ENCODE data around the gene CIT.

CIT gene

DNA sequence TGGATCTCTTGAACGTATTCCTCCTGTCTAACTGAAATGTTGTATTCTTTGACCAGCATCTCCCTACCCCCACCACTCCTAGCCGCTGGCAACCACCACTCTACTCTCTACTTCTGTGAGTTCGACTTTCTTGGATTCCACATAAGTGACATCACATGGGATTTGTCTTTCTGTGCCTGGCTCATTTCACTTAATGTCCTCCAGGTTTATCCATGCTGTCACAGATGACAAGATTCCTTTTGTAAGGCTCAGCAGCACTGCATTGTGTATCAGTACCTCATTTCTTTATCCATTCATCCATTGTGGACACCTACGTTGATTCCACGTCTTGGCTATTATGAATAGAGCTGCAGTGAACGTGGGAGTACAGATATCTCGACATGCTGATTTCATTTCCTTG, 198.7 kb downstream of the CIT start:
- no peak for DNase-seq (ENCODE audit: low read depth)
- TF ChIP-seq, protein P1, sequence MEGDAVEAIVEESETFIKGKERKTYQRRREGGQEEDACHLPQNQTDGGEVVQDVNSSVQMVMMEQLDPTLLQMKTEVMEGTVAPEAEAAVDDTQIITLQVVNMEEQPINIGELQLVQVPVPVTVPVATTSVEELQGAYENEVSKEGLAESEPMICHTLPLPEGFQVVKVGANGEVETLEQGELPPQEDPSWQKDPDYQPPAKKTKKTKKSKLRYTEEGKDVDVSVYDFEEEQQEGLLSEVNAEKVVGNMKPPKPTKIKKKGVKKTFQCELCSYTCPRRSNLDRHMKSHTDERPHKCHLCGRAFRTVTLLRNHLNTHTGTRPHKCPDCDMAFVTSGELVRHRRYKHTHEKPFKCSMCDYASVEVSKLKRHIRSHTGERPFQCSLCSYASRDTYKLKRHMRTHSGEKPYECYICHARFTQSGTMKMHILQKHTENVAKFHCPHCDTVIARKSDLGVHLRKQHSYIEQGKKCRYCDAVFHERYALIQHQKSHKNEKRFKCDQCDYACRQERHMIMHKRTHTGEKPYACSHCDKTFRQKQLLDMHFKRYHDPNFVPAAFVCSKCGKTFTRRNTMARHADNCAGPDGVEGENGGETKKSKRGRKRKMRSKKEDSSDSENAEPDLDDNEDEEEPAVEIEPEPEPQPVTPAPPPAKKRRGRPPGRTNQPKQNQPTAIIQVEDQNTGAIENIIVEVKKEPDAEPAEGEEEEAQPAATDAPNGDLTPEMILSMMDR (IDR thresholded peaks at IDR 0.05; ENCODE audit: insufficient read depth, low read depth, low read length, missing control alignments), result no peak

DNA sequence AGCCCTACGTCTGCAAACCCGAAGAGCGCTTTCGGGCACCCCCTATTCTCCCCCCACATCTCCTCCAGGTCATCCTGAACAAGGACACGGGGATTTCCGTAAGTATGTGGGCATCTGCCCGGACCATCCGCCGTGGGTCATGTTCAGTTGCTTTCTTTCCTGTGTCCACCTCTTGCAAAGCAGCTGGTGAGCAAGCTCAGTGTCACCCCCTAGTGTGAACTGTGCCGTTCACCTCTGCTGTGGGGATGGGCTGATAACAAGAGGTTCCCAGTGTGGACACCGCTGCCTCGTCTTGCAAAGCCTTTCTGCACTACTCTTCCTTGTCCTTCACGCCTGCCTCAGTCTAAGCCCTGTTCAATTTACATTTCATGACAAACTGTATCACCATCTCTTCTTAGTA, 200.5 kb downstream of the CIT start:
- TF ChIP-seq, protein P1 (IDR thresholded peaks at IDR 0.05; ENCODE audit: insufficient read depth, low read depth, low read length, missing control alignments), result no peak
- no peak overlapping the region for H3K4me3 ChIP-seq (ENCODE audit: low read length)
- DNase-seq (ENCODE audit: low read depth), result no peak

More for the DNA sequence above, 198.7 kb downstream of the CIT start:
- no peak overlapping the region for H3K4me3 ChIP-seq (ENCODE audit: low read length)

DNA sequence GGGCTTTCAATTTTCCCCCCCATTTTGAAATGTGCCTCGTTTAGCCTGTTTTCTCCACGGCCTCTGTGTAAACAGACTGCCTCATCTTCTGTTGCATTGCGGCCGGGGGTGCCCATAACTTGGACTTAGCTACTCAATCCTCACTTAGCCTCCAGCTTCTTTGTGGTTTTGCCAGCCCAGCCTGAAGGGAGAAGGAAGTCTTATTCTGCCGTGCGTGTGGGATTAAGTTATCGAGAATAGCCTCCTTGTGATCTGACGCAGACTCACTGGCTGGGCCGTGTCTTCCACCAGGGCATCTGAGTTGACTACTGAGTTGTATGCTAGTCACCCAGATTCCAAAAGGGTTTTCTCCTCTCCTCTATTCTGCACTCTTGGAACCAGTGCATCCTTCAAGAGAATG, 201.1 kb downstream of the CIT start:
- TF ChIP-seq, protein P1 (IDR thresholded peaks at IDR 0.05; ENCODE audit: insufficient read depth, low read depth, low read length, missing control alignments), result no peak
- no peak for DNase-seq (ENCODE audit: low read depth)
- no peak overlapping the region for H3K4me3 ChIP-seq (ENCODE audit: low read length)

DNA sequence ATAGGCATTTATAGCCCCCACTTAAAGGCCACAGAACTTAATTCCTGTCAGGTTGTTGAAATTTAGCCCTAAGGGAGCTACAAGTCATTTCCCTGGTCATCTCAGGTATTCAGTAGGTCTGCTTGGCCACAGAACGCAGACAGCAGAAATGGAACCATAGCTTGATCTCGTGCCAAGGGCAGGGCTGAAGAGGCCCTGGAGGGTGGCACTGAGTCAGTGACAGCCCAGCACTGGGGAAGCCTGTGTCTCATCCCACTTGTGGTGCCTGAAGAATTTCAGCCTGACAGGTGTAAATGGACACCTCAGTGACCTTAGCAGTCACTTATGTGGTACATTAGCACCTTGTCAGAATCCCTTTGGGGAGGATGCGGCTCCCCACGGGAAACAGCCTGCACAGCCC, 202.6 kb downstream of the CIT start:
- no peak overlapping the region for H3K4me3 ChIP-seq (ENCODE audit: low read length)
- peak; percentile 19 for DNase-seq (ENCODE audit: low read depth)
- TF ChIP-seq, protein P1 (IDR thresholded peaks at IDR 0.05; ENCODE audit: insufficient read depth, low read depth, low read length, missing control alignments), result no peak

DNA sequence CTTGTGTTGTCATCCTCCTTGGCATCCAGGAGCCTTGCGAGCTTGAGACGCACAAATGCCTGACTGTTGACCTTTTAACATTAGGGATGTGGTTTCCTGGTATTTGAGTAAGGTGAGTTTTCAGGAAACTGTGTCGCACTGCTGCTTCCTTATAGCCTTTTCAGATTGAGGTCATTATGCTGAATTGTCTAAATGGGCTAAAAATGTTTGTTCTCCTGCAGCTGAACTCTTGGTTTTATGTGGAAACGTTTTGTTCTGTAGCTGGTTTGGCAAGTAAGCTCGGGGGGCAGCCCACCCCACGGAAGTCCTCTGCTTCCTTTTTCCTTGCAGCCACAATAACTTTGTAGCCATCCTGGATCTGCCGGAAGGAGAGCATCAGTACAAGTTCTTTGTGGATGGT, 203.5 kb downstream of the CIT start:
- TF ChIP-seq, protein P1 (IDR thresholded peaks at IDR 0.05; ENCODE audit: insufficient read depth, low read depth, low read length, missing control alignments), result no peak
- no peak overlapping the region for H3K4me3 ChIP-seq (ENCODE audit: low read length)
- peak; percentile 32 for DNase-seq (ENCODE audit: low read depth)

DNA sequence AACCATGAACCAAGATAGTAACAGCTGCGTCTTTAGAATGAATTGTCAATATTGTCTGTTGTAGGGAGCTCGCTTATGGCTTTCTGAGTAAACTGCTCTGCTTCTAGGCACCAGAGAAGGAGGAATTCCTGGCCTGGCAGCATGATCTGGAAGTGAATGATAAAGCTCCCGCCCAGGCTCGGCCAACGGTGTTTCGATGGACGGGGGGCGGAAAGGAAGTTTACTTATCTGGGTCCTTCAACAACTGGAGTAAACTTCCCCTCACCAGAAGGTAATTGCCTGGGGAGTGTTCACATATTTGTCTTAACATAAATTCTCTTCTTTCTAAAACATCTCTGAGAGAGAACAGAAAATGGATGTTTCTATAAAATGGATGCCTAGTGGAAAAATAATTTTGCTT, 204.9 kb downstream of the CIT start:
- TF ChIP-seq, protein P1 (IDR thresholded peaks at IDR 0.05; ENCODE audit: insufficient read depth, low read depth, low read length, missing control alignments), result no peak
- H3K4me3 ChIP-seq (ENCODE audit: low read length), result no peak overlapping the region
- no peak for DNase-seq (ENCODE audit: low read depth)

DNA sequence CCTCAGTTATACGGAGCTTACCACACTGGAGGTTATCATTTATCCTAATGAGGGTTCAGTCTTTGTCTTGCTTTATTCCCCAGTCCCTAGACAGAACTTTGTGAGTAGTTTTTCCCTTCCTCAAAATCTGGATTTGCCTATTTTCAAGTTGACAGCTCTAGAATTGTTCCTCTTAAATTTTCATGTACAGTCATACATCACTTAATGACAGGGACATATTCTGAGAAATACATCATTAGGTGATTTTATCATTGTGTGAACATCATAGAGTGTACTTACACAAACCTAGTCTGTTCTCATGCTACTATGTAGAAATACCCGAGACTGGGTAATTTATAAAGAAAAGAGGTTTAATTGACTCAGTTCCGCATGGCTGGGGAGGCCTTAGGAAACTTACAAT, 206.1 kb downstream of the CIT start:
- TF ChIP-seq, protein P1 (IDR thresholded peaks at IDR 0.05; ENCODE audit: insufficient read depth, low read depth, low read length, missing control alignments), result no peak
- DNase-seq (ENCODE audit: low read depth), result no peak
- no peak overlapping the region for H3K4me3 ChIP-seq (ENCODE audit: low read length)

Measured in epithelial cell of esophagus (primary cell).